IMR-90 (cell line): ENCODE data around the gene TBC1D22A. TPM values are rescaled to one million over a fixed set of nuclear protein-coding genes. Genes with fewer than 3 reads are reported as not detected.
A peak's percentile ranks its signal among the peaks of the same experiment; 100 is the strongest.

ENCODE experiments used
- ATAC-seq: fragments of 200-7000 bp; cut with Tn5 transposase; 2 replicates; pipeline ENCODE4 v1.9.1; 2020; ENCODE audit warnings: low read depth, mild to moderate bottlenecking, moderate library complexity
- BruUV-seq: library from RNA; stranded (reverse); fragments of 400-500 nt; replicated peaks from 2 replicates; lab custom pipeline; 2021; lab: Mats Ljungman, UMichigan
- CTCF ChIA-PET: fragments of 300-600 bp; formaldehyde crosslinking; extraction: SDS; loops from one replicate; lab custom pipeline; 2021; ENCODE audit warnings: antibody characterized with exemption; lab: Yijun Ruan, JAX
- POLR2A ChIA-PET: fragments of 300-600 bp; sonication (Branson Sonifier 250); formaldehyde crosslinking; loops from one replicate; lab custom pipeline; 2022; ENCODE audit warnings: antibody characterized with exemption; ENCODE audit not compliant: unreplicated experiment; lab: Charles Lee
- DNase-seq: peaks from one replicate; pipeline ENCODE4 v3.0.0; 2013
- H2AFZ ChIP-seq: replicated peaks from 2 replicates; pipeline ENCODE3; 2013; ENCODE audit warnings: low read length, mild to moderate bottlenecking; ENCODE audit not compliant: poor library complexity
- H2AK5ac ChIP-seq: 2 replicates; pipeline ENCODE4 v1.6.1; 2013; ENCODE audit warnings: low read depth, low read length, inconsistent platforms
- H2AK9ac ChIP-seq: replicated peaks from 2 replicates; pipeline ENCODE3; 2013; ENCODE audit warnings: mild to moderate bottlenecking, low read depth, low read length, moderate library complexity; ENCODE audit not compliant: poor library complexity
- H2BK120ac ChIP-seq: 2 replicates; pipeline ENCODE4 v1.6.1; 2013; ENCODE audit warnings: low read depth, low read length, inconsistent platforms
- H2BK15ac ChIP-seq: 3 replicates; pipeline ENCODE4 v1.6.1; 2013; ENCODE audit warnings: low read depth, low read length, inconsistent platforms
- H2BK20ac ChIP-seq: 2 replicates; pipeline ENCODE4 v1.6.1; 2013; ENCODE audit warnings: low read depth, mild to moderate bottlenecking, inconsistent platforms, low read length, moderate library complexity
- H2BK5ac ChIP-seq: 2 replicates; pipeline ENCODE4 v1.6.1; 2013; ENCODE audit warnings: mild to moderate bottlenecking, low read depth, low read length, inconsistent platforms; ENCODE audit not compliant: poor library complexity, severe bottlenecking
- H3K14ac ChIP-seq: replicated peaks from 2 replicates; pipeline ENCODE4 v1.6.1; 2013; ENCODE audit warnings: low read depth, low read length, inconsistent platforms
- H3K18ac ChIP-seq: 2 replicates; pipeline ENCODE4 v1.6.1; 2013; ENCODE audit warnings: low read depth, low read length, control low read depth
- H3K23ac ChIP-seq: 2 replicates; pipeline ENCODE4 v1.6.1; 2013; ENCODE audit warnings: low read depth, low read length, inconsistent platforms
- H3K27ac ChIP-seq: 2 replicates; pipeline ENCODE4 v1.5.1; 2013; ENCODE audit warnings: mild to moderate bottlenecking, control low read depth, low read length; ENCODE audit not compliant: insufficient read depth
- H3K27me3 ChIP-seq: 2 replicates; pipeline ENCODE4 v1.6.1; 2013; ENCODE audit warnings: low read length; ENCODE audit not compliant: control insufficient read depth, insufficient read depth
- H3K36me3 ChIP-seq: 2 replicates; pipeline ENCODE4 v1.6.1; 2013; ENCODE audit warnings: low read length, mixed read lengths; ENCODE audit not compliant: control insufficient read depth, insufficient read depth
- H3K4ac ChIP-seq: 2 replicates; pipeline ENCODE4 v1.6.1; 2013; ENCODE audit warnings: low read depth, low read length, inconsistent platforms
- H3K4me1 ChIP-seq: 2 replicates; pipeline ENCODE4 v1.6.1; 2013; ENCODE audit warnings: low read length, mixed read lengths; ENCODE audit not compliant: control insufficient read depth, insufficient read depth
- H3K4me2 ChIP-seq: 2 replicates; pipeline ENCODE4 v1.6.1; 2013; ENCODE audit warnings: low read depth, mild to moderate bottlenecking, control low read depth, low read length, moderate library complexity
- H3K4me3 ChIP-seq: 2 replicates; pipeline ENCODE4 v1.5.1; 2013; ENCODE audit warnings: low read depth, mild to moderate bottlenecking, control low read depth, low read length, moderate library complexity; ENCODE audit not compliant: insufficient read depth
- H3K56ac ChIP-seq: 2 replicates; pipeline ENCODE4 v1.6.1; 2013; ENCODE audit warnings: low read length, inconsistent platforms; ENCODE audit not compliant: insufficient read depth; ENCODE audit errors: extremely low read depth
- H3K79me1 ChIP-seq, 2 experiments: 2 replicates each; pipeline ENCODE4 v1.6.1; 2013; ENCODE audit warnings: low read length in 2 of 2, inconsistent platforms in 1 of 2, low read depth in 1 of 2
- H3K9ac ChIP-seq: 2 replicates; pipeline ENCODE4 v1.6.1; 2013; ENCODE audit warnings: low read depth, low read length, control low read depth
- H3K9me1 ChIP-seq: 2 replicates; pipeline ENCODE4 v1.6.1; 2013; ENCODE audit warnings: low read length, inconsistent platforms; ENCODE audit not compliant: insufficient read depth
- H3K9me3 ChIP-seq: 2 replicates; pipeline ENCODE4 v1.6.1; 2013; ENCODE audit warnings: low read length; ENCODE audit not compliant: control insufficient read depth, insufficient read depth
- H4K20me1 ChIP-seq: 2 replicates; pipeline ENCODE4 v1.6.1; 2013; ENCODE audit warnings: low read length, inconsistent platforms; ENCODE audit not compliant: insufficient read depth
- H4K5ac ChIP-seq: 2 replicates; pipeline ENCODE4 v1.6.1; 2013; ENCODE audit warnings: mild to moderate bottlenecking, low read depth, low read length, control low read depth
- H4K8ac ChIP-seq, 2 experiments: 2 replicates each; pipeline ENCODE4 v1.6.1; 2013; ENCODE audit warnings: low read depth in 2 of 2, low read length in 2 of 2, control low read depth in 1 of 2, inconsistent platforms in 1 of 2
- H4K91ac ChIP-seq: 2 replicates; pipeline ENCODE4 v1.6.1; 2013; ENCODE audit warnings: low read depth, low read length, inconsistent platforms; ENCODE audit not compliant: insufficient read depth
- CEBPB ChIP-seq: IDR thresholded peaks from 2 replicates; pipeline ENCODE4 v1.6.1; 2012; ENCODE audit warnings: low read depth, low read length, improper control_type of control experiment
- CHD1 ChIP-seq: IDR thresholded peaks from 2 replicates; pipeline ENCODE4 v1.6.1; 2012; ENCODE audit warnings: low read depth, low read length, improper control_type of control experiment
- MAZ ChIP-seq: IDR thresholded peaks from 2 replicates; pipeline ENCODE4 v1.6.1; 2012; ENCODE audit warnings: low read depth, mild to moderate bottlenecking, low read length, improper control_type of control experiment, moderate library complexity, borderline replicate concordance
- WGBS, 2 experiments: methylation state at CpG; one replicate each; pipeline versions ENCODE4 v1.1.5 to v1.1.7; 2013; ENCODE audit warnings: missing lambda C conversion rate in 2 of 2; ENCODE audit not compliant: insufficient read length in 1 of 2; ENCODE audit errors: extremely low coverage in 2 of 2; 5-methylcytosine and 5-hydroxymethylcytosine counted together
- dilution Hi-C: fragments of 300-500 bp; cut with HindIII; formaldehyde crosslinking; loops from one replicate; pipeline ENCODE4 v1.14.3; 2018; ENCODE audit warnings: low sequenced_read_pairs; ENCODE audit not compliant: unreplicated experiment
- in situ Hi-C: fragments of 300-500 bp; cut with MboI; formaldehyde crosslinking; loops from 3 replicates; pipeline ENCODE4 v1.14.3; 2019; ENCODE audit warnings: low sequenced_read_pairs, inconsistent platforms, mixed read lengths
- intact Hi-C: fragments of 100-400 bp; cut with micrococcal nuclease; formaldehyde crosslinking; loops from 2 replicates; pipeline ENCODE4 v1.10.0; 2022
- polyA plus RNA-seq, 3 experiments: library from polyadenylated mRNA; depleted of rRNA; stranded (reverse); fragments of >200 nt; gene quantifications; 2 replicates each; pipeline ENCODE4 v1.2.3, GENCODE V29; 2012; ENCODE audit warnings: low replicate concordance in 1 of 3
- total RNA-seq: library from RNA; depleted of rRNA; stranded (reverse); fragments of >200 nt; gene quantifications from 2 replicates; pipeline ENCODE4 v1.2.3, GENCODE V29; 2012
- TF ChIP-seq, protein P1 (sequence below): fragments of 150-350 bp; IDR thresholded peaks from 2 replicates; pipeline ENCODE4 v1.6.1; 2017; ENCODE audit warnings: mild to moderate bottlenecking, antibody characterized with exemption, low read length, low read depth

TBC1D22A gene
- total and polyA plus RNA-seq, 2 of the 4 experiments (the other 2 are of a cell fraction) = 9.0 to 16.7 TPM

- Histone ChIP-seq H3K18ac (no peak overlapping the region; the same call in 1 of the 2 replicates), H2AK9ac (no peak overlapping the region), H2AFZ (no peak overlapping the region), H3K14ac (no peak overlapping the region), H3K79me1 (peaks cover 18 to 47% of the 10 kb centered on the region in 2 experiments), H3K4me1 (peaks cover 11% of the 10 kb centered on the region), H2AK5ac (no peak overlapping the region), H2BK120ac (no peak overlapping the region), H3K4me2 (peak overlapping the region; percentile 79), H3K36me3 (peaks cover 49% of the 10 kb centered on the region), H2BK5ac (peak overlapping the region; percentile 3), H3K9ac (no peak overlapping the region), H3K9me1 (peaks cover 9% of the 10 kb centered on the region), H3K9me3 (no peaks in the 10 kb centered on the region), H3K27me3 (no peaks in the 10 kb centered on the region), H3K4me3 (no peak overlapping the region), H4K5ac (no peak overlapping the region), H3K27ac (no peak overlapping the region), H3K23ac (no peak overlapping the region), H4K91ac (no peak overlapping the region), H4K20me1 (peaks cover 20% of the 10 kb centered on the region), H3K4ac (no peak overlapping the region), H2BK15ac (no peak overlapping the region), H4K8ac (no peak overlapping the region), H3K56ac (no peak overlapping the region), H2BK20ac (no peak overlapping the region)
- CTCF ChIA-PET = no interaction called here
- POLR2A ChIA-PET = no interaction called here
- TF ChIP-seq MAZ (no peak), CEBPB (peak; percentile 73), CHD1 (no peak)
- TF ChIP-seq, protein P1, sequence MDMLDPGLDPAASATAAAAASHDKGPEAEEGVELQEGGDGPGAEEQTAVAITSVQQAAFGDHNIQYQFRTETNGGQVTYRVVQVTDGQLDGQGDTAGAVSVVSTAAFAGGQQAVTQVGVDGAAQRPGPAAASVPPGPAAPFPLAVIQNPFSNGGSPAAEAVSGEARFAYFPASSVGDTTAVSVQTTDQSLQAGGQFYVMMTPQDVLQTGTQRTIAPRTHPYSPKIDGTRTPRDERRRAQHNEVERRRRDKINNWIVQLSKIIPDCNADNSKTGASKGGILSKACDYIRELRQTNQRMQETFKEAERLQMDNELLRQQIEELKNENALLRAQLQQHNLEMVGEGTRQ = no peak
- no TSS peak for BruUV-seq
- in situ Hi-C loops = no loop called here
- 40% methylated on average over 1 of the region's 4 CpGs; no CpG with 5 or more reads in 1 of the 2 experiments for WGBS, 2 experiments
- ATAC-seq (peak; percentile 74), DNase-seq (peak; percentile 57)
- intact Hi-C loops = no loop called here
- dilution Hi-C loops = no loop called here
Measured at GRCh38 chr22:46714550-46714949, 47.9 kb upstream of the TBC1D22A start.
